ENCODE data around the gene LSAMP.
"Not testable (repeated sequence)": the region's sequence is repeated elsewhere in the genome, so short reads cannot be mapped to it uniquely, and the experiment has no call there.

Gene LSAMP

DNA sequence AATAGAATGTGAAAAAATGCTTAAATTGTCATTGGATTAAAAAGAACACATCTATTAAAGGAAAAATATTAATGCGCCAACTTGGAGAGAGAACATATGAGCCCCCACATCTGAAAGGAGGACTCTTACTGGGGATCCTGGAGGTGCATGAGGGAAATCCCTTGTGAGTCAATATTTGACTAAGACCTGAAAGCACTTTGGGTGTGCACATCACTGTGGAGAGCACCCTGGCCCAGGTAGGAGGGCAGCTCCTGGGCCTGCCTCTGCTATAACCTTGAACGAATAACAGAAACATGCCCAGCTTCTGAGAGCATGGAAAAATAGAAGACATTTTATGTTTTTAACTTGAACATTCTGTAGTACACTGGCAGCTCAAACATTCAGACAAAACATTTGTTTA lies 622.2 kb downstream of the LSAMP start:
- no peak for DNase-seq

DNA sequence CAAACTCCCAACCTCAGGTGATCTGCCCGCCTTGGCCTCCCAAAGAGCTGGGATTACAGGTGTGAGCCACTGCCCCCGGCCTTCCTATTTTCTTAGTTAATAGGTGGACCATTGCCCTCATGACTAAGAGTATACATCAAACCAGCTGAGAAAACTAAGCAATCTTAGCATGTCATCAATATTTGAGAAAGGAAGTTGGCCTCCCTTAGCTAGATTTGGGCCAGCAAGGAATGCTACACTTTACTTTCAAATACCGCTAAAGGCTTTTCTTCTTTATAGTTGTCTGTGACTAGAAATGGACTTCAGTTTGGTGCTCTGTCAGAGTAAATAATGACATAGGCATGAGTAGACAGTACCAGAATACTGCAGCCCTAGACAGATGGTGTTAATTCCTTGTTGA lies 622.7 kb downstream of the LSAMP start:
- DNase-seq = no peak

DNA sequence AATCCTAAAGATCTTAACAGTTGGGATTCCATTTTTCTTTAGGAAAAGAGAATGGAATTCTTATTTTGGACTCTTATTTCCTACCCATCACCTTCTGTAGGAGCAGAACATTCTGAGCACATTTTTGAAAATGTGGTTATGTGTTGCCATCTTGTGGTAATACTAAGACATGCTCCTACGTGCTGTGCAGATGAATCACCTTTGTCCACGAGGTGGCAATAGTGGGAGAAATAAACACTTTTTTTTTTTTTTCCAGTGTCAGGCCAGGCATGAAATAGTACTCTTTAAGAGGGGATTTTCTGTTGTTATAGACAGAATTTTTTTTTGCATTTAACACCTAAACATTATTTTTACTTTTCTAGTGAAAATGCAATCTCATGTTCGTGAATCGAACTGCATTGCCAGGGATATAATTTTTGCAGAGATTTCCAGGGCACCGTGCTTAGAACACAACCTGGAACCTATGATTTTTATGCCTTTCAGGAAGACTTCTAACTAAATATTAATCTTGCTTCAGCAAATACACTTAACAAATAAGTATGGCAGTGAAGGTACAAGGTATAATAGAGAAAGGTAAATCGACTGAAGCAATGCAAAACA lies 625.4 kb downstream of the LSAMP start:
- DNase-seq = peak; percentile 57

DNA sequence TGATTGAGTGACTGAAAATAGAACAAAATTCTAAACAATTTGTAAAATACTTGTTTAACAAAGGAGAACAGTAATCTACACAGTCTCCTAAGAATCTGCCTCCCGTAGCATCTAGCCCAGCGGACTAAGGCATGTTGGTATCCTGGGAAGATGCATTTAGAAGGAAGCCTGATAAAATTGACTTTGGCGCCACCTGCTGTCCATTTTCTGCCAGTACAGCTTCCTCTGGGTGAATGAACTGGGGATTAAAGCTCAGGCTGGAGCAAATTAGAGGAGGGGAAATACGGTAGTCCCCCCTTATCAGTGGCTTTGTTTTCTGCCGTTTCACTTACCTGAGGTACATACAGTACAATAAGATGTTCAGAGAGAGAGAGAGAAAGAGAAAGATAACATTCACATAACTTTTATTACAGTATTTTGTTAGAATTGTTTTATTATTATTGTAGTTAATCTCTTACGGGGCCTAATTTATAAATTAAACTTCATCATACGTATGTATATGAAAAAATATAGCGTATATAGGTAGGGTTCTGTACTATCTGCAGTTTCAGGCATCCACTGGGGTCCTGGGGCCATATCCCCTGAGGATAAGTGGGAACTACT lies 630.4 kb downstream of the LSAMP start:
- DNase-seq = peak; percentile 58

DNA sequence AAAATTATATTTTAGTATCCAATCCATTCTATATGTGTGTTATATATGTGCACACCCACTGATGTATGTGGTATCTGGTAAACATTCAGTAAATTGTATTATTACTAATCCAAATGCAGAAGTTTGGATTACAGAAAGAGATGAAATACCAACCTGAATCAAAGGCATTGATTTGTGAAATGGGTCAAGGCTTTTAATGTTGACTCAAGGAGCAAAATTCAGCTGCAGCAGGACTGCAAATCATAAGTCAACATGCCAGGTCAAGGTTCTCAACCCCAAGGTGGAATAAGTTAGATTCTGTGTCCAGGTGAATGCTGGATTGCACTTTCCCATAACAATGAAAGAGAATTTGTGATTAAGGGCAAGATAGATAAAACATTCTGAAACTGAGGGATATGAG lies 631.3 kb downstream of the LSAMP start:
- DNase-seq = no peak

DNA sequence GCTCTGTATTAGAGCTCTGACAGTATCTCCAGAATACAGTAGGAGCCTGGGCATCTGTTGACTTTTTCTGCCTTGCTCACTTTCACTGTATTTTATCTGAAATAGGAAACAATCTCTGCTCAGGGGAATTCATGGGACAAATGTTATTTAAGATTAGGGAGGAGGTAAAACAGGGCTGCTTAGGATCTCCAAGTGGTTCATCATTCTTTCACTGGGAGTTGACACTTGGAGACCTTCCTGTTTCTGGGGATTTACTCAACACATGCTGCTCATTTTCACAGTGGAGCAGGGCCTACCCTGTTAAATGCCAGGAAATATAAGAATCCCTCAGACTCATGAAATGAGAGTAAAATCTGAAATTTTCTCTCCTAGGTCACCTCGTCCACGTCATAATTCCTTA lies 636.5 kb downstream of the LSAMP start:
- DNase-seq = no peak

- DNase-seq = no peak
Observed at GRCh38 chr3:115808244-115808643, 637.0 kb downstream of the LSAMP start.

DNA sequence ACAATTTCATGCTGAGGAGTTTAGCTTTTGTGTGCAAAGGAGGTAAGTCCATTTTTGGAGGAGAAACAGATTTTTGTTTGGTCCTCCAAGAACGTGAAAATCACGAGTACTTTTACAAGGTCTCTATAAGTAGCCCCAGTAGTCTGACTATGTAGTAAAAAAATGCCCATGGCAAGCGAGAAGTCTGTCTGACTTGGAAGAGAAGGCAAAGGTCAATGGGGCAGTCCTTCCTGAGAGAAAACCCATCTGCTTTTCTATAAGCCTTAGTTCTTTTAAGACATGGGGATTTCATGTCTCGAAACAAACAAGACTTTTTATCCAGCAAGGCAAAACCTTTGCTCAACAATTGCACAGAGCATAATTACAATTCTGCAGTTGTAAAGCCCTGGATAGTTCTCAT lies 638.8 kb downstream of the LSAMP start:
- no peak for DNase-seq

DNA sequence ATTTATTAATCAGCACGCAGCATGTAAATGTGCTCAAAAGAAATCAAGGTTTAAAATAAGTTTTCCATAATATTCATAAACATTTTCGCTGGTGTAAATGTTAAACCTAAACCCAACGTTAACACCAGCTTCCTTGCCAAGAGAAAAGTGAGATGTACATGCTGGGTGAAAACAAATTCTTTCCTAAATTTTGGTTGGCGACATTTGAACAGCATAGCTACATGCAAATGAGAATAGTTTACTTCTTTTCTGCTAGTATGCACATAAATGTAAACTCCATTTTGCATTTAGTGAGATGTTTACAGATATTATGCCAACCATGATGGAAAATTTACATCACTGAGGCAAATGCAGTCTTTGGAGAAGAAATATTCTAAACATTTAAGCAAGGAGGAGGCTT lies 639.8 kb downstream of the LSAMP start:
- no peak for DNase-seq

GRCh38 chr3:115804713-115805119 lies 640.6 kb downstream of the LSAMP start:
- no peak for DNase-seq

- DNase-seq = no peak
Observed at GRCh38 chr3:115804200-115804599, 641.1 kb downstream of the LSAMP start.

GRCh38 chr3:115803661-115804060 lies 641.6 kb downstream of the LSAMP start:
- DNase-seq = no peak

DNA sequence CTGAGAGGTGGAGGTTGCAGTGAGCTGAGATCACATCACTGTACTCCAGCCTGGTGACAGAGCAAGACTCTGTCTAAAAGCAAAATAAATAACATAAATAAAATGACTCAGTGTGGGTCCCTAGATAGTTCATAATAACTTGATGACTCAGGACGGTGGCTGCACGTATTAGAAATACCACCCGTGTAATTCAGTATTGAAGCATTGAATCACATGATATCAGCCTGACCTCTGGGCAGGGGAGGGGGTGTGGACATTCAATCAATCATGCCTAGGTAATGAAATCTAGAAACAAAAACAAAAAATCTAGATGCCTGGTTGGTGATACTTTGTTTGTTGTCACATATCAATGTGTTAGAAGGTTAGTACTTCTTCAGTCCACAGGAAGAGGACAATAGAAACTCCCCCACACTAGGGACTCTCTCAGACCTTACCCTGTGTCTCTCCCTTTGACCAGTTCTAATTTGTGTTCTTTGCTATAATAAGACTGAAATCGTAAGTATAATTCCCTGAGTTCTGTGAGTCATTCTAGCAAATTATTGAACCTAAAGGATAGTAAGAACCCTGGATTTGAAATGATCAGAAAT lies 644.7 kb downstream of the LSAMP start:
- no peak for DNase-seq

GRCh38 chr3:115800065-115800464 lies 645.2 kb downstream of the LSAMP start:
- not testable (repeated sequence) for DNase-seq

DNA sequence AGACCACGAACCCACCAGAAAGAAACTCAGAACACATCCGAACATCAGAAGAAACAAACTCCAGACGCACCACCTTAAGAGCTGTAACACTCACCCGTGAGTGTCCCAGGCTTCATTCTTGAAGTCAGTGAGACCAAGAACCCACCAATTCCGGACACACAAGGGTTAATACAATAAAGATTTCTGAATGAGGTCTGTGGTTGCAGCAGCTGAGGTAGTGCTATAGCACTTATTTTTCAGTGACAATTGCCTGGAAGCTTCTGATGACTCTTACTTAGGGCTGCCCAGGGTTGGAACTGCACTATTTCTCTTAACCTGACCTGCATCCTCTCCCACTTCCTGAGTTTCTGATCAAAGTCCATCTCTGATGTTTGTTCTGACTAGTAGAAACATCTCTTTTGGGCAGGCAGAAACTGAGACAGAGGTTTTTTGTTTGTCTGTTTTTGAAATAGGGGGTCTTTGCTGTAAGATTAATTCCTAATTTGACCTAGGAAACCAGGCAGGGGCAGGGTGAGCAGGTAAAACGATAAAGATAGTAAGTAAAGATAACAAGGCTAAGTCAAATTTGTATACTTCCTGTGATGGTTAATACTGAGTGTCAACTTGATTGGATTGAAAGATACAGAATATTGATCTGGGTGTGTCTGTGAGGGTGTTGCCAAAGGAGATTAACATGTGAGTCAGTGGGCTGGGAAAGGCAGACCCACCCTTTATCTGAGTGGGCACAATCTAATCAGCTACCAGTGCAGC lies 652.9 kb downstream of the LSAMP start:
- no peak for DNase-seq

GRCh38 chr3:115791271-115792153 lies 653.8 kb downstream of the LSAMP start:
- DNase-seq = not testable (repeated sequence)

GRCh38 chr3:115790759-115791158 lies 654.5 kb downstream of the LSAMP start:
- peak; percentile 57 for DNase-seq

GRCh38 chr3:115789481-115789880 lies 655.8 kb downstream of the LSAMP start:
- DNase-seq = no peak

DNA sequence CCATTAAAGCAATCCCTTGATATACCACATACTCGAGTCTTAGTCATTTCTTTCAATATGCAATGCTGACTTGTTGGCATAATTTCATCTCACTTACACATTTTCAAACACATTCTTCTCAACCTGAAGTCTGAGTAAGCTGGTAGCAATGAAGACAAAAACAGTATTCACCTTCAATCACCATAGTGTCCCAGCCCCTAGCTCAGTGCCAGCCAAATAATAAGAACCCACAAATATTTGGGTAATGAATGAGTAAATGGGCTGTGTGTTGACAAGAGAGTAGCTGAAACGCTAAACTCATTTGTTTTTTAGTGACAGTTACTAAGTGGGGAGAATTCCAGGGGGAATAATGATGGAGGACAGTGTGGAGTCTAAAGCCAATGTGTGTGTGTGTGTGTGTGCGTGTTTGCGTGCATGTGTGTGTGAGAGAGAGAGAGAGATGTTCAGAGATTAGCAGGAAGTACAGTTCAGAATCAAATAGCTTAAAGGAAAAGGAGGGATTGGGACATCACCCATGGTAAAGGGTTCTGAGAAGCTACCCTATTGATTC lies 656.3 kb downstream of the LSAMP start:
- DNase-seq = no peak

GRCh38 chr3:115787818-115788217 lies 657.5 kb downstream of the LSAMP start:
- no peak for DNase-seq

GRCh38 chr3:115785782-115786181 lies 659.5 kb downstream of the LSAMP start:
- DNase-seq = no peak

- no peak for DNase-seq
Observed at GRCh38 chr3:115784739-115785536, 660.3 kb downstream of the LSAMP start.

Data from activated naive CD4-positive, alpha-beta T cell treated with anti-CD3 and anti-CD28 coated beads, Interleukin-2, amount 50 U/mL, for 16 hours (primary cell).